GM19397 (cell line): ENCODE data around the gene MAGI1.

Experiments
- ATAC-seq: cut with Tn5 transposase; IDR thresholded peaks from one replicate; pipeline ENCODE4 v1.9.1; 2021; ENCODE audit warnings: mild to moderate bottlenecking, moderate library complexity; ENCODE audit not compliant: unreplicated experiment

The MAGI1 gene

DNA sequence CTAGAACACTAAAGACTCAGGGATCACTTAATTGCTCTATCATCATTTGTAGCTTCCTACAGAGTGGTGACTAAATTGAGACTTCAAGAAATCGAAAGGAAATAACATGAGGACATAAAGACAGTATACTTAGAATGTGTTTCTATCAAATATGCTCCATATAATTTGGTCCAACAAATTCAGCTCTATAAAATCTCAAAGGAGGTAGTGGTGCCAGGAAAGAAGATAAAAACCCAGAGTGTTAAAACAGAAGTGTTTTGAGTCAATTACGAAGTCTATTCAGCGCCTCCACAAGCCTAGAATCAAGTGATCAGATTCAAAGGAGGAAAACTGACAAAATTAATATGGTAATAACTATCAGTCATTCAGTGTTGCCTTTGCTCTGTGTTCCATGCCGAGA lies 22.9 kb downstream of the MAGI1 start:
- no peak for ATAC-seq

DNA sequence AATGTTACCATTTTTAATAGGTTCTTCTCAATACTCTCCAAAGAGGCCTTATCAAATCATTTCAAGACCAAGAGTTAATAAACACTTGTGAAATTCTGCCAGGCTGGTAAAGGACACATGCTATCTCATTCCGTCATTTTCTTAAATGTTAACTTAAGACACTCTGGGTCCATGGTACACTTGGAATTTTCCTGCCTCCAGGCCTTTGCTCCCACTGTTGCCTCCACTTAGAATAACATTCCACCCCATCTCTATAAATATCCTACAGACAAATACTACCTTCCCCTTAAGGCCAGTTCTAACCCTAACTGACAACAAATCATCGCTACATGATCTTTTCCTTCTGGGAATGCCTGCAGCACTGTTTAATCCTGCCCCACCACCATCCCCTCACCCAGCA lies 24.1 kb downstream of the MAGI1 start:
- no peak for ATAC-seq

DNA sequence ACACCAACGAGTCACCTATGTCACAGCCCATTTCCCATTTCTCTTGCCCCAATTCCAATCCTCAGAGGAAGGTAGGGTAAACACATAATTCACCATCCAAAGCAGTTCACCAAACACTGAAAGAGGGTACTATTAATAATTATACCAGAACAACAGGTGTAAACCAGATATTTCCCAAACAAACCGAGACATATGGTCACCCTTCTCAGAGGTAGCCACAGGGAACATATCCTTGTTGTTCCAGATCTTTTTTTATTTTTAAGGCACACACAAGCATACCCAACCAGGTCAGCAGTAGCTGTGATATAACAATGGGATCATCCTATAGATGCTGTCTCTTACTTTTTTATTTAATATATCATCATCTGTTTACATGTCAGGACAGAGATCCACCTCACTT lies 24.7 kb downstream of the MAGI1 start:
- no peak for ATAC-seq

DNA sequence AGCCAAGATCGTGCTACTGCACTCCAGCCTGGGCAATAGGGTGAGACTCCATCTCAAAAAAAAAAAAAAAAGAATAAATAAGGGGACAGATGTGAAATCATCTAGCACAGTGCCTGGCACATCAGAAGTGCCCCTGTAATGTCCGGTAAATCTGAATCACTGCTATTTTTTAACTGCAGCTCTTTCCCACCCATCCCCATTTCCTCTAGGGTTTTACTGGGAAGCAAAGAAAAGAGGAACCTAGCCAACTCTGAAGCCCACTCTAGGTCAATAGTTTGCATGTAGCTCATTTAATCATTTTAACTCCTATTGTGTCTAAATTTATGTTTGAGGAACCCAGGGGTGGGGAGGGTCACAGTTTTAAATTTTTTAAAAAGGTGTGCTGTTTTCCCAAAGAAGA lies 26.0 kb downstream of the MAGI1 start:
- no peak for ATAC-seq

DNA sequence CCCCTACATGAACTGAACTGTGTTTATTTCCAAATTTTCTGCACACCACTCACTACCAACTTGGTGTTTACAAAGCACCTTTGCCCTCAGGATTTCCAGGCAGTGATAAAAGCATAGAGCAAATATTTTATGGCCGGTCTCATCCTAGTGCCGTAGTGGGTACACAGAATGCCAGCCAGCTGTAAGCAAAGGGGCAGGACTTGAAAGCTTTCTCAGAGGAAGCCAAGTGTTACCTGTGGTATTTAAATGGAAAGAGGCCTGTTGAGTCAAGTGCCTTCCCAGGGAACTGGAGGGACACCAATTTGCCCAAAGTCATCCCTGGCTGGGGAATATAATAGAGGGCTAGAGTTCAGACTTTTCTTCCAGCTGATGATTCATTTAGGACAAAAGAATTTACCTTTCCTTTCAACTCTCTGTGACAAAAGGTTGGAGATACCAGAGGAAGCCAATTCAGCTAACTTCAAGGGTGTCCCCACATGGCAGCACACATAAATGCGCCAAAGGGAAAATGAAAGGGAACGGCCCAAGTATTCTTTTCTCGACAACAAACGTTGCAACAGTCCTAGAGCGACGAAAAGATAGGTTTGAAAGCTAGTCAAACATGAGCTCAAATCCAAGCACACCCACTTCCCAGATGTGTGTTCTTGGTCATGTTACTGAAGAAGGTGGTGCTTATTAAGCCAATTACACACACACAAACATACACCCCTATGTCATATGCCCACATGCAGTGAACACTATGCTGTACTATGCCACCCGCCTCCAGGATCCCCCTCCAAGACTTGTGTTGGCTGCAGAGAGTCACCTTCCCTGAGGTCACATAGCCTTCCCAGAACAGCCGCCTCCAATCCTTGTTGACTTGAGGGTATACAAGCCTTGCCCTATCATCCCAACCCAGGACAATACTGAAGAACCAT lies 27.7 kb downstream of the MAGI1 start:
- ATAC-seq: no peak

DNA sequence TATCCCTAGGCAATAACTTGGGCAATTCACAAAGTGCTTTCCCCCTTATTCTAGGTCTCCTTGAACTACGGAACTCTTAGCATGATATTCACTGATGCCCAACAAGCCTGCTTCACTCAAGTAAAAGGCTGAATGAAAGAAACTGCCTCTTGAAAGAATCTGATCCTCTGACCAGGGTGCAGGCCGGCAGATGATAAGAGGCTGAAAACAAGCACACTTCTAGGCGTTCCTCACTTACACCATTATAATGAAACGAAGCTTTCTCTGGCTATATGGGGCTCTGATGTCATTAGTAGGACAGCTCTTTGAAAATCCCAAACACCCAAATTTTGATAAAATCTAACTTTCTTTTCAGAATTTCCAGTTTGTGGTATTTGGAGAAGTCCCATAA lies 28.4 kb downstream of the MAGI1 start:
- no peak for ATAC-seq

DNA sequence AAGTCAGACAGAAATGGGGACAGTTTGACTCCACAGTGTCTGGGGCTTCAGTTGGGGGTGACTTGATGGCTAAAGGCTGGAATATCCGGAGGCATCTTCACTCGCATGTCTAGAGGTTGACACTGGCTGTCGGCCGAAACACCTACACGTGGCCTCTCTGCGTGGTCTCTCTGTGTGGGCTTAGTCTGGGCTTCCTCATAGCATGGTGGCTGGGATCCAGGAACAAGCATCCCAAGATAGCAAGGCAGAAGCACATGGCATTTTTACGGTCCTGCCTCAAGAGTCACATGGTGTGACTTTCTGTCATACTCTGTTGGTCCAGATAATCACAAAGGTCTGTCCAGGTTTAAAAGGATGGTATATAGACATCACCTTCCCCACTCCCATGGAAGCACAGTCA lies 34.5 kb downstream of the MAGI1 start:
- ATAC-seq: no peak

DNA sequence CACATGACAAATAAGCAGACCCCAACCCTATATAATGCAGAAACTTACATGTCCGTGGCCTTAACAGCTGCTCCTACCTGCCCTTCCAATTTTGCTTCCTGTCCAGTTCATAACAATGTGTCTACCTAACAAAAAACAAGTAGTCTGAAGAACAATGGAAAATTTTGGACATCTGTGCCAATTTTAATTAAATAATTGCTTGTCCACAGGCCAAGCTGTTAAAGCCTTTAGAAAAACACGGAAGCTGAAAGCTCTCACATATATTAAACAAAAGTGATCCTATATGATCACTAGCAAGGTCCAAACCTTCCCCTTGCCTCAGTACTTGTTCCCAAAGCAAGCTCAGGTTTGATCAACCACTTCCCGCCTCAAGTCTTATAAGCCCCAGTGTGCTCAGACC lies 37.1 kb downstream of the MAGI1 start:
- no peak for ATAC-seq

DNA sequence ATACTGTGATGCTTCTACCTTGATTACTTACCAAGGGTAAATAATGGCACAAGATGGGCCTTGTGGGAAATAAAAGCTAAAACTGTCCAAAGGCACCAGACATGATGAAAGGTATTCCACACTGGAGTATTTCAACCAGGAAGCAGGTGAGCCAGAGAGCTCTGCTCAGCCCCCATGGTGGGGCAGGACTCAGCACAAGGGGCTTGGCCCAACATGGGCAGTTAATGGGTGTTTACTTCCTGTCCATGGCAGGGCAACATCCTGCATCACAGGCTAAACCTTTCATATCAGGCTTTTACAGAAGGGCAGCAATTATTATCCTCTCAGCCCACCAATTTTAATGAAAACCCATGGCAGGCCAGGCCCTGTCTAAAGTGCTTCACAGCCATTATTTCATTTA lies 38.2 kb downstream of the MAGI1 start:
- no peak for ATAC-seq

DNA sequence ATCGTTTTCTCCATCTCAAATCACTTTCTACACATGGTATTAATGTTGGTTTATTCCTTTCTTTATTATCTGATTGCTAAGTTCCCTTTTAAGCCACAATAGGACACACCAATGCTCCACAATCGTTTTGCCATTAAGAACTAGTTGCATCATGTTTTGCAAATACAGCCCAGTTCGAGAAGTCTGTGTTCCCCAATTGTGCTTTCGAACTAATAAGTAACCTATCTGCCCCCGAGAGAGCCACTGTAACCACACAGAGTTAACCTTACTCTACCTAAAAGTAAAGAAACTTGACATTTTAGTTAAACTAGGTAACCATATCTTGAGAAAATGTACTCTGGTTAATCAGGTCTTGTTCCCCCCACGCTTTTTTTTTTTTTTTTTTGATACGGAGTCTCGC lies 39.1 kb downstream of the MAGI1 start:
- no peak for ATAC-seq

DNA sequence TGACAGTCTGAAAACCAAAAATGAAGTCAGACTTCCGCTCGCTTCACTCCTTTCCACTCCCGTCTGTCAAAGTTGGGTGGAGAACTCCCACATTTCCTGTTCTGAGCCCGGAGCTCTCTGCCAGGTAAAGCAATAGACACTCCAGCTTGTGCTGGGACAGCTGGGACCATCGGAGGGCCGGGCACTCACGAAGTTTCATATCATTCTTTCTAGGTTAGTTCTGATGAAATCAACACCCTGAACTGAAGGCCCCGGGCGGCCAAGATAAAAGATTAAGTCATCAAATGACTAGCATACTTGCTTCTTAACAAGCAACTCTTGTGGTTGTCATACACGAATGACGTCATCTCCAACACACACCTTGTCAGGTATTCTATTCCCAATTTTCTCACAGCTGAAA lies 42.1 kb downstream of the MAGI1 start:
- ATAC-seq: no peak

DNA sequence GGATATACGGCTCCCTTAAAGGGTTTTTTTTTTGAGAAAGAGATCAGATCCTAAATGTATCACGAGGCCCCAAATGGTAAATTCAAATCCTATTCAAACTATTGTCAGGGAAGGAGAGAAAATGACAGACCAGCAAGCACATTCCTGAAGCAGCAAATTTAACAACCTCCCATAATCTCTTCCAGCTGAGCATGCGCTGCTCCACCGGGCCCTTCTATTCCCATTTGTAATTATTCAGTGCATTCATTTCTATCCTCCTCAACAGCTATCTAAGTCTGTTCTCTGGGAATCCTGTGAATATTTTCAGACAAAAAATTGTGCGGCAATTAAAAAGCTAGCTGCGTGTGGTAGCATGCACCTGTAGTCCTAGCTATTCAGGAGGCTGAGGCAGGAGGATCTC lies 43.2 kb downstream of the MAGI1 start:
- no peak for ATAC-seq

DNA sequence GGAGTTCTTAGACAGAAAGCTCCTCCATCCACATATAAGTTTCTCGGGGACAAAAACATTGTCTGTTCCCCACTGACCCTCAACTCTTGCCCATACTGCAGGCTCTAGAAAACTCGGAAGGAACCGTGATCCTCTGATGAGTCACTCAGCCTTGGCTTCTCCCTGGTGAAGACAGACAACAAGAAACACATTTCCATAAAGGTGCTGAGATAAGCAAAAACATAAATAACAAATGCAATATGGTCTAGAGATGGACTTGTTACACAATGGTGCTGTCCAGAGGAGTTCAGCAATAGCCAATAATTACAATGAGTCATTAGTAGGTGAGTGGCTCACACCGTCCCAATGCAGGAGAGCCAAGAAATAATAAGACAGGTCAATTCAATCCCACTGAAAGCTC lies 43.7 kb downstream of the MAGI1 start:
- ATAC-seq: no peak

DNA sequence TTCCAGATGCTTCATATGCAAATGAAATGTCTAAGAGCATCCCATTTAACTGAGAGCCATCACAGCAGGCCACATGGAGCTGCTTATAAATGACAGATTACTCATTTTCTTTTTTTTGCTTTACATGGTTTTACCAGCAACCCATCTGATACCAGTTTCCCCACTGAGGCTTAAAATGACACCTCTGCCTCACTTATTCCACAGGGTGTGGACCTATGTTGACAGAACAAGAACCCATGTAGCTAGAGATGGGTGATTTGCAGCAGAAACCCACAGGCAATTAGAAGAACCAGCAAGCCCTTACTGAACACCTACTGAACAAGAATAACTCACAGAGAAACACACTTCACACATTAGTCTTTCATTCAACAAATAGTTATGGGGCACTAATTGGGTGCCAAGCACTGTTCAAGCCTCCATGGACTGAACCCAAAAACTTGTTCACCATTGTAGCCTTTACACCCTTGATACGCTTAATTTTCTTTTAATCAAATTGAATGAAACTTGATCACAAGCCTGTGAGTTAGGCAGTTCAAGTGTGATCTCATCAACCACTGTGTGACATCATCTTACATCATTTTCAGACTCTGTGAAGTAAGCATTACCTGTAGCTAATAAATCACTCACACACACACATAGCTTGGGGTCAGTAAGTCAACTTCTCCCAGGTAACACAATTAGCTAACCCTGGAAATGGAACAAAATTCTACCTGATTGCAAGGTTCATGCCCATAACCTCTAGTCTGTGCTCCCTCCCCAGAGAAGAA lies 45.4 kb downstream of the MAGI1 start:
- ATAC-seq: no peak

DNA sequence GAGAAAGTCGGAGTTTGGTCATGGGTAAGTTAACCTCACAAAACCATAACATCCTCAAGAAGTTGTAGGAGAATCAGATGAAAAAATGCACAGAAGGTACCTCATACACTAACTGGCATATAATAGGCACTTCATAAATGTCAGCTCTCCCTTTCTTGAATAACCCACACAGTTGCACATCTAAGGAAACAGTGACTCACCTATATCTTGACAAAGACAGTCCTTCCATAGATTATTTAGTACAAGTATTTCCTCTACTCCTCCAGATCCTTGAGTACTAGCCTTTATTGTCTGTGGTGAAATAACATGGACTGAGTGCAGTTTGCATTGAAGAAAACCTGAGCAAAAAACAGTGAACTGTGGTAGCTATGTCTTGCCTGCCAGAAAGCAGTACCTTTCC lies 46.6 kb downstream of the MAGI1 start:
- ATAC-seq: no peak

DNA sequence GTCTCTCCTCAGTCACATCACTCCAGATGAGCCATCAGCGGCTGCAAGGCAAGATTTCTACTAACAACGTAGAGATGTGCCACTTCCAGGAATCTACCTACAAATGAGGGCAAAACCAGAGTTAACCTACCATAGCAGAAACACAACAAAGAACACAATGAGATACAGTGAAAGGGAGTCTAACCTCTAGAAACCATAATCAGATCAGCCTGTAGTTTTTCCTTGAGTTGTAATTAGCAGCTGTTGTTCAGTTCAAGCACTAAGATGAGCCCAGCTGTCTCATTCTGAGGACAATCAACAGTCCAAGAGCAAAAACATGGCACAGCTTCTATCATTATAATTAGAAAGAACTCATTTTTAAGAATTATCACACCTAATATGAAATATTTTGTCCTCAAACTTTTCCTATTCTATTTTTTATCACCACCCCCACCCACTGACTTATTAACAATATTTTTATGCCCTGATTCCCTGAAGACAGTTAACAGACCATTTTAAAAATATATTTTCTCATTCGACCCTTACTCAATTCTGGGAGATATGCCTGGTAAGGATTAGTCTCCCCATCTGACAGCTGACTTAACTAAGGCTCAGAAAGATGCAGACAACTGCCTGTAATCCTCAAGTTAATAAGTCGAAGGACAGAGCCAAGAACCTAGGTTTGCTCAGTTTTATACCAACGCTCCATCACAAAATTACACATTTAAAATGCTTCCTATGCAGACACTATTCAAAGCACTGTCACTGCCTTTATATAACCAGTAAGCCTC lies 50.1 kb downstream of the MAGI1 start:
- no peak for ATAC-seq

DNA sequence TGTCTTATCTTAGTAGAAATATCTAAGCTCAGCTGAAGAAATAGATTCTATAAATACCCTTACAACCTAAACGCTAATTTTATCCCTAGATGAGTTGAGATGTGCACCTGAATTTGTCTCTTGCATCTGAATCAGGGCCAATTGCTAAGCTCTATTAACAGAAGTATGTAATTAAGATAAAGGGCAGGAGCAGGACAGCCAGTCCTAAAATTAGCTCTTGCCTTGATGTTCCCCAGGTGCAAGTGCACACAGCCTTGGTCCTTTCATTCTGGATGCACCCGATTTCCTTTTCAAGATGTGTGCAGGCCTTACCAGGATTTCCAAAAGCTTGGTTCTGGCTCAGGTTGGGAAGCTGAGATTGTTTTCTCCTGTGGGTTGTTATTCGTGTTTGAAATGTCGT lies 52.4 kb downstream of the MAGI1 start:
- no peak for ATAC-seq

DNA sequence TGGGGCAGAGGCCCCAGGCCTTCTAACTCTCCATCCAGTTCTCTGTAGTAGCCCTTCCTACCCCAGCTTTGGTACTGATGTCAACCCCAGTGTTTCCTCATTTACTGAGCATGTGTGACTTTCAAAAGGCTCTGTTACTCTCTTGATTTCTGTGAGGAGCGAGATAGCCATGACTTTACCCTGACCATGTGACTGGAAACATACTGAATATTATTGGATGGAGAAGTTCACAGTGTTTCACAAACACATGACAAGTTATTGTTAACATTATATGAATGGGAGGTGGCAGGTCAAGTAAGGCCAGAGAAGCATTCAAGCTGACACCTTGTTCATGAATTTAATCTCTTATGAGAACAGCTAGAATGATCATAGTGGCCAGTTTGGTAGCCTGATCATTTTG lies 53.7 kb downstream of the MAGI1 start:
- no peak for ATAC-seq

DNA sequence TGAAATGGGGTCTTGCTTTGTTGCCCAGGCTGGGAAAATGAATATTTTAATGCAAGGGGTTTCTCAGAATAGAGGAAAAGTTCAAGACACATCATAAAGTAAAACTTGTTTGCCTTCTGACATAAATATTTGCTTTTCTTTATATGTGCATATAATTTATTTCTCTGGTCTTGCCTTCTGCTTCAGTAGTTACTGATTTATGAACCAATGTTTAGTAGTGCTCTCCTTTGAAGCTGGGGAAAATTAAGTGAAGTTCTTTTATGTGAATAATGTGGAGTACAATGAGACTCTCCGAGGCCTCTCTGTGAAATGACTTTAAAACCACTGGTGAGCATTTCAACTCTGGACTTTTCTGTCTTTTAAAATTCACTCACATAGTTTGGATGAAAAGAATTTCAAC lies 55.6 kb downstream of the MAGI1 start:
- no peak for ATAC-seq

DNA sequence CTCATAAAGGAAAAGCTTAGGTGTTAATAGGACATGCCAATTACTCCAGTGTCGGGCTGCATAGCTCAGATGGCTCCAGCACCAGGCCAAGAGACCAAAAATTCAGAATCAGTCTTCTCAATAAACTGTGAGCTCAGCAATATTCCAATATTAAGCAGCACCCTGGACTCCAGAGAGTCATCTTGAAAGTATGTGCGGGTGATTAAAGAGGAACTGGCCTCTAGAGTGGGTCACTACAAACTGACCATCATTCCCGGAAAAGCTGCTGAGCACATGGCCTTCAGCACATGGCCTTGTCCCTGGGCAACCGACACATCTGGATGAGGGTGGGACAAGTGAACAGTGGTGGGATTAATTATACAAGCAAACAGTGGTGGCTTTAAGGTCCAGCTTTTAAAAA lies 59.0 kb downstream of the MAGI1 start:
- ATAC-seq: no peak

DNA sequence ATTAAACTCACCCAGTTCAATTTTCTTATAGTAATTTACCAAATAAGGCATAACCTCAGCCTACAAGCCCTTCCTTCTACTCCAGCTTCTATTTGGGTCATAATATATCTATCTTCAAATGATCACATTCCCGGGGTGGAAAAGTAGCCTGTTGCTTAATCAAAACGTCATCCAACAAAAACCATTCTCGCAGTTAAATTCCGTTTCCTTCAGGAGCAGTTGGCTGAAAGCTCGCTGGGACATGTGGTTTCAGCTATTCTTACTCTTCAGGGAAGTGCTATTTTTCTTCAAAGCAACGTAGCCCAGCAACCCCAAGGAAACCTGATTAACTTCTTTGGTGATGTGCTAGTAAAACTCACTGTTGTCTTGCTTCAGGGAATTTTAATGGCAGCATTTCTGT lies 59.6 kb downstream of the MAGI1 start:
- no peak for ATAC-seq

DNA sequence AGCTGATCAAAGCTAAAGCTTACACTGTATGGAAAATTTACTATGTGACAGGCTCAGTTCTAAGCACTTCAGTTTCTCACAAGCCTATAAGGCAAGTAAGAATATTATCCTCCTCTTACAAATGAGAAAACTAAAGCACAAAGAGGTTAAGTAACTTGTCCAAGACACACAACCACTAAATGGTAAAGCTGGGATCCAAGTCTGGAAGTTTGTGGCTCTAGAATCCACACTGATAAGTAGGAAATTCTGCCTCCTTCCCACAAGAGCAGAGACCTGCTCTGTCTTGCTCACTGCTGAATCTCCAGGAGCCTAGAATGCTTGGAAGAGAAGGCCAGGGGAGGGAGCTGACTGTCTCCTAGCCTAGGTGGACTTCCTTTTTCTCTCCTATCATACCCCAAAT lies 60.6 kb downstream of the MAGI1 start:
- no peak for ATAC-seq
